Measurements from ENCODE around the gene LPA.
"Not testable (repeated sequence)": the region's sequence is repeated elsewhere in the genome, so short reads cannot be mapped to it uniquely, and the experiment has no call there.

The LPA gene, protein sequence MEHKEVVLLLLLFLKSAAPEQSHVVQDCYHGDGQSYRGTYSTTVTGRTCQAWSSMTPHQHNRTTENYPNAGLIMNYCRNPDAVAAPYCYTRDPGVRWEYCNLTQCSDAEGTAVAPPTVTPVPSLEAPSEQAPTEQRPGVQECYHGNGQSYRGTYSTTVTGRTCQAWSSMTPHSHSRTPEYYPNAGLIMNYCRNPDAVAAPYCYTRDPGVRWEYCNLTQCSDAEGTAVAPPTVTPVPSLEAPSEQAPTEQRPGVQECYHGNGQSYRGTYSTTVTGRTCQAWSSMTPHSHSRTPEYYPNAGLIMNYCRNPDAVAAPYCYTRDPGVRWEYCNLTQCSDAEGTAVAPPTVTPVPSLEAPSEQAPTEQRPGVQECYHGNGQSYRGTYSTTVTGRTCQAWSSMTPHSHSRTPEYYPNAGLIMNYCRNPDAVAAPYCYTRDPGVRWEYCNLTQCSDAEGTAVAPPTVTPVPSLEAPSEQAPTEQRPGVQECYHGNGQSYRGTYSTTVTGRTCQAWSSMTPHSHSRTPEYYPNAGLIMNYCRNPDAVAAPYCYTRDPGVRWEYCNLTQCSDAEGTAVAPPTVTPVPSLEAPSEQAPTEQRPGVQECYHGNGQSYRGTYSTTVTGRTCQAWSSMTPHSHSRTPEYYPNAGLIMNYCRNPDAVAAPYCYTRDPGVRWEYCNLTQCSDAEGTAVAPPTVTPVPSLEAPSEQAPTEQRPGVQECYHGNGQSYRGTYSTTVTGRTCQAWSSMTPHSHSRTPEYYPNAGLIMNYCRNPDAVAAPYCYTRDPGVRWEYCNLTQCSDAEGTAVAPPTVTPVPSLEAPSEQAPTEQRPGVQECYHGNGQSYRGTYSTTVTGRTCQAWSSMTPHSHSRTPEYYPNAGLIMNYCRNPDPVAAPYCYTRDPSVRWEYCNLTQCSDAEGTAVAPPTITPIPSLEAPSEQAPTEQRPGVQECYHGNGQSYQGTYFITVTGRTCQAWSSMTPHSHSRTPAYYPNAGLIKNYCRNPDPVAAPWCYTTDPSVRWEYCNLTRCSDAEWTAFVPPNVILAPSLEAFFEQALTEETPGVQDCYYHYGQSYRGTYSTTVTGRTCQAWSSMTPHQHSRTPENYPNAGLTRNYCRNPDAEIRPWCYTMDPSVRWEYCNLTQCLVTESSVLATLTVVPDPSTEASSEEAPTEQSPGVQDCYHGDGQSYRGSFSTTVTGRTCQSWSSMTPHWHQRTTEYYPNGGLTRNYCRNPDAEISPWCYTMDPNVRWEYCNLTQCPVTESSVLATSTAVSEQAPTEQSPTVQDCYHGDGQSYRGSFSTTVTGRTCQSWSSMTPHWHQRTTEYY (N-terminal part only)

DNA sequence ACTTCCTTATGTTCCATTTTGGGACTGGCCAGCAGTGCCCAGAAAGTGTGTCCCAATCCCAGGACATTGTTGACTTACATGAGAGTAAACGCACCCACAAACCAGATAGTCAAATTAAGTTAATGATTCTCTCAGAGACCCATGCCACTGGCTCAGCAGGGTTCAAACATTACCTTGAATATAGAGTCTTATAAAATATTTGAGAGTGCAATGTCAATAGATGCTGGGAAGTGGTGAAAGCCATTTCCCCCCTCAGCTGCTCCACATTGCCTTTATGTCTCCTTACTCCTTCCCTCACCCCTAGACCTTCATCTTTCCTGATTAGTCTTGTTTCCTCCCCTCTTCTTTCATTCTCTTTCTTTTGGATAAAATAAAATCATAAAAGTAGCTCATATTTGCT, at the start of gene LPA:
LPA (minus strand) TSS at position 78 of the 400 bp plus-strand sequence; CDS start at position 17, 61 bp downstream.
- not testable (repeated sequence) for DNase-seq

DNA sequence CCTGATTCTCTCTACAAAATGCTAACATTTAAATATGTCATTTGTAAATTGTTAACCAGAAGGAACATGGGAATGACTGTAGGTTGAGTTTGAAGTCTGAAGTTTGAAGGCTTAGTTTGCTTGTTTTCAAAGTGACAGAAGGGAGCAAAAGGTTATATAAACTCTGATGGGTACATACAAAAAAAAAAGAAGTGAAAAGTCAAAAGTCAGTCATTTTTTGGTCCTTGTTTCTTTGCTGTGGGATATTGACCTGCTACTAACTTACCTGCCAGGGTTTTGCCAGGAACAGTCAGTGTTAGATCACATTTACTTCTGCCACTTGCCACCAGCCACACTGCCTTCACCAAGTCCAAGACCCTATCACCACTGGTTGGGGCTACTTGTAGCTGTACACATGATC, 44.9 kb upstream of the LPA start:
- DNase-seq = not testable (repeated sequence)

DNA sequence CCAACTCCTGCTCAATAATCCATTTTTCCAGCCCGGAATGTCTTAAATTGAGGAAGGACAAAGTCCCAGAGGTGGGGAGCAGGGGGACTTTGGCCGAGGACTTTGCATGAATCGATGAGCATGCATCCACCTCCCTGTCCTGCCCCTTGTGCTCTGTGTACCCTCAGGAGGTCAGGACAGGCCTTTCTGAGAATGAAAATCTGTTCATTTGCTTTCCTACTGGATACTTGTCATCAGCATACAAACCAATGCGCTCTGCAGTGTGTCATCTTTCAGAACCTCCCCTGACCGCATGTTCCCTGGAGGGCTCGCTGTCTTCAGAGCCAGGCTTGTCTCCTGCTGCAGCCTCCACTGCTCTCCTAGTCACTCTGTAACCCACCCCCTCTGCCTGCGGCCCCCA, 40.6 kb upstream of the LPA start:
- not testable (repeated sequence) for DNase-seq

GRCh38 chr6:160701918-160702680, 38.0 kb upstream of the LPA start, which contains the start of gene PLG:
PLG (plus strand) TSS chr6:160702244; CDS start chr6:160702305, 61 bp downstream.
- not testable (repeated sequence) for DNase-seq

GRCh38 chr6:160697826-160698225, 33.8 kb upstream of the LPA start:
- DNase-seq = no peak

DNA sequence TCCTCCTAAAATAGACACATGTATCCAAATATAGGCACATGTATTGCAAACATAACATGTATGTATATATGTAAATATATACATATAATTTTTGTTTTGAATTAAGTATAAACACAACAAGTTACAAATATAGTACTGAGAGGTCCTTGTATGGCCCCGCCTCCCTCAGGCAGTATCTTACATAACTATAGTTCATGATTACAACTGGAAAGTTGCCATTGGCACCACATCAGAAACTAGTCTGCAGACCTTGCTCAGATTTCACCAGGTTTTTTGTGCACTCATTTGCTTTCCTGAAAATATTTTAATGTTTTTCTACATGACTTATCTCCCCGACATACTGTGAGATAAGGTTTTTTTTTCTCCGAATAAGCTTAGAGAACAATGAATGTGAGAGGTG, 32.8 kb upstream of the LPA start:
- DNase-seq = not testable (repeated sequence)

- DNase-seq = not testable (repeated sequence)
Observed at GRCh38 chr6:160695622-160696021, 31.5 kb upstream of the LPA start.

- not testable (repeated sequence) for DNase-seq
Observed at GRCh38 chr6:160695025-160695424, 30.9 kb upstream of the LPA start.

GRCh38 chr6:160692369-160692959, 28.4 kb upstream of the LPA start:
- DNase-seq = no peak

- DNase-seq = no peak
Observed at GRCh38 chr6:160691617-160692016, 27.5 kb upstream of the LPA start.

DNA sequence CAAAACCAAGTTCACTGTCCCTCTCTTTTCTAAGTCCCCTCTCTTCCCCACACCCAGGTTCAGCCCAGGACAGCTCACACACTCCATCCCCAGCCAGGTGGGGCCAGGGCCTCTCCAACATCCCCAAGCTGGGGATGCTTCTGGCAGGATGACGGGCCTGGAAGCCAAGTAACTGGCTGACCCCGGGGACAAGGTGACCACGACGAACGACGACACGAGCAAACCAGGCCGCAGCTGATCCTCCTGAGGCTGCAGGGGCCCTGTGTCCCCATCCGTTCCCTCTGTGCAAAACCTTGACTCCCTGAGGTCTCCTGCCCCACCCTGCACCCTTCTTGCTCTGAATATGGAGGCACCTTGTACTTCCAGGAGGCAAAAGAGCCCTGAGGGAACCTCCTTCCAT, 26.4 kb upstream of the LPA start:
- no peak for DNase-seq

- no peak for DNase-seq
Observed at GRCh38 chr6:160685762-160686450, 21.8 kb upstream of the LPA start.

- DNase-seq = not testable (repeated sequence)
Observed at GRCh38 chr6:160685101-160685761, 21.2 kb upstream of the LPA start.

GRCh38 chr6:160679402-160679769, 15.3 kb upstream of the LPA start:
- peak; percentile 71 for DNase-seq

GRCh38 chr6:160678744-160679401, 14.8 kb upstream of the LPA start:
- DNase-seq = peak; percentile 72

- DNase-seq = no peak
Observed at GRCh38 chr6:160678230-160678629, 14.2 kb upstream of the LPA start.

DNA sequence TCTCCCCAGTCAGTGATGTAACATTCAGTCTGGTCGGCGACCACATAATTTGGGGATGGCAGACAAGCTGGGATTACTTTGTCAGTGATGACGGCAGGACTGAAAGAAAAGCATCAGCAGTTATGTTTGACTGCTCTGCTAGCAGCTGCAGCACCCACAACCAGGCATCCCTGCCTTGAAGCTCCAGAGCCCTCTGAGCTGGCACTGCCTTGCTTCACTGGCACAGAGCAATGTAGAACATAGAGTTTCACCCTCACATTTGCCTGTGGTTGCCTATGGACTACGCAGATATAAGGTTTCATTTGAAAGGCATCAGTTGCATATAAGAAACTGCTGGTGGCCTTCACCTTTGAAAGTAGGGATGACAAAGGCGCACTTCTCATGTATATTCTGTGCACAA, 12.3 kb upstream of the LPA start:
- not testable (repeated sequence) for DNase-seq

GRCh38 chr6:160668589-160668988, 4.5 kb upstream of the LPA start:
- no peak for DNase-seq

DNA sequence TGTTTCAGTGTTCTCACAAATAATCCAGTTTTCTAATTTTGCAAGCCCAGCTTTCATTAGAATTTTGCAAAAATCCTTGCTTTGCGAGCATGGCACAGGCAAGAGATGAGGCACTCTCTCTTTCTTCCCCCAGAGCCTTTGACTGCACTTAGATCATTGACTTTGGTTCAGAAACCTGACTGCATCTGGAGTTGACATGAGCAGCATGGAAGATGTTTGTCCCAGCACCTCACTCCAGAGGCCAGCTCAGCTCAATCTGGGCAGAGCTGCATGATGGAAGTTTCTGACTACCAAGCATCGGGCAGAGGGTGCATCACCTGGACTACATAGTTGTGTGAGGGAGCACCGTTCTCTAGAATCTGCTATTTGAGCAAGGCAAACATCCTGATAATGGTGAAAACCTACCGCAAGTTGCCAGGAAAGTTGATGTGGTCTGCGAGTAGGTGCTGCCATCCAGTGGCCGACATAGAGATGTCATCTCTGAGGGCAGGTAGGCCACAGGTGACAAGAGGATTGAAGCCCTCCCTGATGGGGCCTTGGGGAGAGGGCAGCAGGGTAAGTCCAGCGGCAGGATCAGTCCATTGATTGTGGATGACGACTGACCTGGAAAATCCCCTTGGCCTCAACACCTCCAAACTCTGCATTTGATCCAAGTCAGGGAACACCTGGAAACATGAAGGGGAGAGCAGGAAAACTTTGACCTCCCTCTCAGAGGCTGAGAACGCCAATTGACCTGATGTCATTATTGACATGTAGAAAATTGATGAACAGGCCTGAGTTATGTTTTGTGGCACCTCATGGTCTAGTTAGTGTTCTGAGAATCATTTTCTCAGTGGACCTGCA, 3.8 kb upstream of the LPA start:
- DNase-seq = no peak

All from retina (tissue), 1 donor.